ENCODE data around the gene MRM1.

MRM1 gene, protein sequence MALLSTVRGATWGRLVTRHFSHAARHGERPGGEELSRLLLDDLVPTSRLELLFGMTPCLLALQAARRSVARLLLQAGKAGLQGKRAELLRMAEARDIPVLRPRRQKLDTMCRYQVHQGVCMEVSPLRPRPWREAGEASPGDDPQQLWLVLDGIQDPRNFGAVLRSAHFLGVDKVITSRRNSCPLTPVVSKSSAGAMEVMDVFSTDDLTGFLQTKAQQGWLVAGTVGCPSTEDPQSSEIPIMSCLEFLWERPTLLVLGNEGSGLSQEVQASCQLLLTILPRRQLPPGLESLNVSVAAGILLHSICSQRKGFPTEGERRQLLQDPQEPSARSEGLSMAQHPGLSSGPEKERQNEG

DNA sequence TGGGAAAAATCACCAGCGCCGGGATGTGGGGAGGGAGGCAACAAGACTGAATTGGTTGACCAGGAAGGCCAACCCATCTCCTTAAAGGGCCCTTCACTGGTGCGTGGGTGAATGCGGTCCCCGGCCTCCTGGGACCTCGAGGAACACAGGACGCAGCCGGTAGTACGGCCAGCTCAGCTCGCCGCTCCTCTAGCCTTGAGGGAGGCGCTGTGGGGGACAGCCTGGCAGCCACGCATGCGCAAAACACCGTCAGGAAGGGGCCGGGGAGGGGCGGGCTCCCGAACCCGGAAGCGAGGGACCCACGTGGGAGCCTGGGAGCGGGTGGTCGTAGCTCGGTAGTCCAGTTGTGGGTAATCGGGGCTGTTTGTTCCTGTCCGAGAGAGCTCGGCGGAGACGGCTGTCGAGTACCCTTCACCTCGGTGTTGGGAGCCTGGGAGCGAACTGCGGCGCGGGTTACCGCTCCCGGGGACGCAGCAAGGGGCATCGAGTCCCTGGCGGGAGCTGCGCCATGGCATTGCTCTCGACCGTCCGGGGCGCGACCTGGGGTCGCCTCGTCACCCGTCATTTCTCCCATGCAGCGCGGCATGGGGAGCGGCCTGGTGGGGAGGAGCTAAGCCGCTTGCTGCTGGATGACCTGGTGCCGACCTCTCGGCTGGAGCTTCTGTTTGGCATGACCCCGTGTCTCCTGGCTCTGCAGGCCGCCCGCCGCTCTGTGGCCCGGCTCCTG lies at the start of gene MRM1:
MRM1 (plus strand) TSS at position 281 of the 727 bp plus-strand sequence; CDS start at position 509, 228 bp downstream.
- DNase-seq (ENCODE audit: low read depth): peak; percentile 63

DNA sequence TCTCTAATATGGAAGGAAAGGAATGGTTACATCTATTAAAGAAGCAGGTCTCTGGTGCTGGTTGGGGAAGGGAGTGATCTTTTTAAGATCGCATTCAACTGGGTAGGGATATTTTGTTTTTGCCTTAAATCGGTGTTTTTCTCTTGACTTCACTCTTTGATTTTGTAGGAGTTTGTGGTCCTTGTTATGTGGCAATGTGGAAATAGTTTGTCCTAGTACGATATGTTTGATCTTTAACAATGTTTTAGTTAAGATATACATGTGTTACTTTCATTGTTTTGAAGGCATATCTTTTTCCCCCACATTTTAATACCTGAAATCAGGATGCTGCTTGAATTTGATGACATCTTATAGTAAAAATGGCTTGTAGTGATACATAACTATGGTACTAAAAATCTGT lies 47.9 kb upstream of the MRM1 start:
- DNase-seq (ENCODE audit: low read depth): no peak

DNA sequence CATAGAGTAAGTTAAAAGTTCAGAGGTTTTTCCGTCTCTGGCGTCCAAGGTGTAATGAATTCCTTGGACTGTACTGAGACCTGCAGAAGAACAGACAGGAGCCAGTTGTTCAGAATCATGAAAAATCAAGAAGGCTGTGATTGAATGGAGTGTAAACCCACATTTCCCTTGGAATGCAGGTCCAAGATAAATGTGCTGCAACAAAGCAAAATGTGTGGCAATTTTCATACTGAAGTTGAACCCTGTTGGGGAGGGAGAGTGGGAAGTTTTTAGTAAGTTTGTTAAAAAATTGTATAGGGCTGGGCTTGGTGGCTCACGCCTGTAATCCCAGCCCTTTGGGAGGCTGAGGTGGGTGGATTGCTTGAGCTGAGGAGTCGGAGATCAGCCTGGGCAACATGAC lies 35.3 kb upstream of the MRM1 start:
- no peak for DNase-seq (ENCODE audit: low read depth)

DNA sequence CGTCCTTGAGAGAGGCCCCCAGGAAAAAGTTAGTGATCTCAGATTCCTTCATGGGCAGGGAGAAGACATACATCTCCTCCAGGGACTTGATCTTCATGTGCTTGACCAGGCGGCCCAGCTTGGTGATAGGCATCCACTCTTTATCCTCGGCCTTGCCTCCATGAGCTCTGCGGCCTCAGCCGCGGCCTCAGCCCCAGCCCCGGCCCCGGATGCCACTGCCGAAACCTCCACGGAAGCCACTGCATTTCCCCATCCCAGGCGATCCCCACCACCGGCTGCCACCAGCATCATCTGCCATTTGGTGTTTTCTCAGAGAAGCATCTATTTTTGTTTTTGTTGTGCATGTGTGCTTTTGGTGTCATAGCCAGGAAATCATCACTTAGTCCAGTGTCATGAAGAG lies 26.4 kb upstream of the MRM1 start:
- DNase-seq (ENCODE audit: low read depth): no peak

DNA sequence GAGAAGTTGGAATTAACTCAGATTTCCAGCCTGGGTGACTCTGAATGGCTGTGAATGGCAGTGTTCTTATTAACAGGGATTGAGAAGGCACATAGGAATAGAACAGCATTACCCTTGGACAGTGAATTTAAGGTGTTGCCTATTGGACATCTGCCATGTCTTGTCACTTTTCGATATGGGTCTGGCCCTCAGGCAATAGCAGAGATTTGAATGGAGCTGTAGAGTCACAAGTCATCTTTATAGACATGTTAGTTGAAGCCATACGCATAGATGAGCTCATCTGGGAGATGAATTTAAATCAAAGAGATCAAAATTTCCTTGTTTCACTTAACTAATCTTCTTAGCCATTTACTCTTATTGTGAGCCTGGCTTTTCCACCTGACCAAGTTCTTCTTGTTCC lies 24.6 kb upstream of the MRM1 start:
- no peak for DNase-seq (ENCODE audit: low read depth)

DNA sequence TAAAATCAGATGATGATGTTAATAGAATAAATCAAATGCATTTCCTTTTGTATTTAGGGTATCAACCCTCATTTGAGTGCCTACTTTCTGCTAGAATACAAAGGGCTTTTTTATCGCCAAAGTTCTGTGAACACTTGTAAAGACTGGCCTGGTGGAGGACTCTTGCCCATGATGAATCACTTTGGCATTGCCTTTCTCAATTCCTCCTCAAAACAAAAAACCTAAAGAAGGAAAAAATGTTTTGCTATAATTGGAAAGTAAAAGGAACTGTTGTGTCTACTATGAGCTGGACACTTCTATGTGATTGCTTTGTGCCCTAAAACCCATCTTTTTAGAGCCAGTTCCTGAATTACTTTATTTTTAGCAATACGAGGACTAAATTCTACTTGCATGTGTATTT lies 22.7 kb upstream of the MRM1 start:
- DNase-seq (ENCODE audit: low read depth): no peak

DNA sequence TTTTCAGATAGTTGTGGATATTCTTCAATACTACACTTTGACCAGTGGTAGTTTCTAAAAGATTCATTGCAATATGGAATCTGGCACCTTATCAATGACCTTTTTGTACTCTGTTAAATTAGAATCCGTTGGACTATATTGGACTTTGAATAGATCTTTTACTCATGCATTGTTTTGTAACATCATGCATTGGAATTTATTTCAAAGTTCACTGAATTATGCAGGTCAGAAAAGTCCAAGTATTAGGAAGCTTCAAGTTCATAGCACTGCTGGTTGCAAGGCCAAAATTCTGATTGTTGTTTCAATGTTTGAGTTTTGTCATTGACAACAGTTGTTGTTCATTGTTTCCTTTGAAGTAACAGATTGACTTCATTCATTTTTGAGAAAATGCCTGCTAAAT lies 17.6 kb upstream of the MRM1 start:
- no peak for DNase-seq (ENCODE audit: low read depth)

DNA sequence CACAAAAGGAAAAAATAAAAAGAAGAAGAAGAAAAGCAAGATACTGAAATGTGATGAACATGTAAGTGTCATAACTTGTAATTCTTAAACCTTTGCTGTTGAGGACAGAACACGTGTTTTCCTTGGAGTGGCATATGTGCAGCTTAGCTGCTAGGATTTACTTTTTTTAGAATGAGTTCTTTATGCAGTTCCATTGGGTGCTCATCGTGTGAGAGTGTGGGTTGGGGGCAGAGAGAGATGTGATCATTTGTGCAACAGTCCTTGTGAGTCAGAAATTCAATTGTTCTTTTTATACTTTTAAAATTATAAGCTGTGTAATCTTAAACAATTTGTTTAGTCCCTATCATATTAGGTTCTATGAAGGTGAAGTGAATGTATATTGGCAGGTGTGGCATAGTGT lies 15.2 kb upstream of the MRM1 start:
- no peak for DNase-seq (ENCODE audit: low read depth)

DNA sequence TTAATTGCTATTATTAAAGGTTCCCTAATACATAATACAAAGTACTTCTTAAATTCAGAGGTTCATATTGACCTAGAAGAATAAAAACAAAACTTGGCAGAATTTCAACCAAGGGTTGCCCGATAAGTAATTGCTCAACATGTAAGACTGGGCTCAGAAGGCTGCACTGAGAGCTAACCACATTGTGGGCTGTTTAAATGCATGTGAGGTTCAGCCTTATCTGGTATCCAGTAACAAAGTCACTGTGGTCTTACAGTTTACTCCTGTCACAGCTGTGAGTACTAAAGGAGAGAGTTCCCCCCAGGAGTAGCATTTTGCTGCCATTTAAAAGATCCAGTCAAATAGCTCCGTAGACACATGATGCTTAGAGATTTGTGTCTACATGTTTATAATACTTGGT lies 11.3 kb upstream of the MRM1 start:
- no peak for DNase-seq (ENCODE audit: low read depth)

DNA sequence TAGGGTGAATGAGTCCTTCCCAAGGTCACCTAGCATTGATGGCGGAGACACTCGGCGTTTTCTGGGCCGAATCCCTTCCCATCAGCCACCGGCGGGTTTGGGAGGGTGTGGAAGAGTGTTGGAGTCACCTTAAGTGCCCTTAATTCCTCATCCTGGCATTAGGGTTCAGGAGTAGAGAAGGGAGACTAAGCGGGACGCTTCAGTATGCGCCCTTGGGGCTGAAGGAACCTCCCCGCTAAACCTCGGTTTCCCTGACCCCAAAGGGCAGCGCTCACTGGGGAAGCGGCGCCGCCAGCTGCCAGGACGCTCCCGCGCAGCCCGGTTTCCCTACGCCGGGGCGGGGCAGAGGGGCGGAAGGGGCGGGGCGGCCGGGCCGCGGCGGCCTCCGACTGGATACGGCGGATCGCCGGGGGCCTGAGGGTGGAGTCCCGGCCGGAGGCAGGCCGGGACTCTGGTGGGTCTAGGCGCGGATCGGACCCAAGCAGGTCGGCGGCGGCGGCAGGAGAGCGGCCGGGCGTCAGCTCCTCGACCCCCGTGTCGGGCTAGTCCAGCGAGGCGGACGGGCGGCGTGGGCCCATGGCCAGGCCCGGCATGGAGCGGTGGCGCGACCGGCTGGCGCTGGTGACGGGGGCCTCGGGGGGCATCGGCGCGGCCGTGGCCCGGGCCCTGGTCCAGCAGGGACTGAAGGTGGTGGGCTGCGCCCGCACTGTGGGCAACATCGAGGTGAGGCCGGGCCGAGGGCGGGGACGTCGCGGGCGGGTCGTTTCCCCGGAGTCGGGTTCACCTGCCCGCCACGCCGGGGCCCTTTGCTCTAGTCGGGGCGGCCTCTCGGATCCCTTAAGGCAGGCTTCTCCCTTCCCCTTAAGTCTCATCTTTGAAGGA lies 9.7 kb upstream of the MRM1 start, which contains the start of gene DHRS11:
DHRS11 (plus strand) TSS at position 446 of the 882 bp plus-strand sequence; CDS start at position 577, 131 bp downstream.
- no peak for DNase-seq (ENCODE audit: low read depth)

DNA sequence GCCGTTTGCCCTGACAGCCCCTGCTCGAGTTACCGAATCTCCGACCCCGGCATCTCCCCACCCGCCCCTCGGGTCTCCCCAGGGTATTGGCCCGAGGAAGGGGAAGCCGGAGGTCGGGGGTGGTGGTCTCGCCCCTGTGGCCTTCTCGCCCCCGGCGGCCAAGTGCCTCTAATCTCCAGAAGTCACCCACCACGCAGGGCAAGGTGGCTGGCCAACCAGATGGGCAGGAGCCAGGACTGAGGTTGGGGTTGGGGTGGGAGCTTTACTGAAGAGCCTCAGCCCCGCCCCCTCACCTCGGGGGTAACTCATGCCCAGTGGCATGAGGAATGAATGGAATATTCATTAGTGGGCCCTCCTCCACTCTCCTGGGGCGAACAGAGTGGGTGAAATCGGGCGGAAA lies 9.1 kb upstream of the MRM1 start:
- DNase-seq (ENCODE audit: low read depth): no peak

DNA sequence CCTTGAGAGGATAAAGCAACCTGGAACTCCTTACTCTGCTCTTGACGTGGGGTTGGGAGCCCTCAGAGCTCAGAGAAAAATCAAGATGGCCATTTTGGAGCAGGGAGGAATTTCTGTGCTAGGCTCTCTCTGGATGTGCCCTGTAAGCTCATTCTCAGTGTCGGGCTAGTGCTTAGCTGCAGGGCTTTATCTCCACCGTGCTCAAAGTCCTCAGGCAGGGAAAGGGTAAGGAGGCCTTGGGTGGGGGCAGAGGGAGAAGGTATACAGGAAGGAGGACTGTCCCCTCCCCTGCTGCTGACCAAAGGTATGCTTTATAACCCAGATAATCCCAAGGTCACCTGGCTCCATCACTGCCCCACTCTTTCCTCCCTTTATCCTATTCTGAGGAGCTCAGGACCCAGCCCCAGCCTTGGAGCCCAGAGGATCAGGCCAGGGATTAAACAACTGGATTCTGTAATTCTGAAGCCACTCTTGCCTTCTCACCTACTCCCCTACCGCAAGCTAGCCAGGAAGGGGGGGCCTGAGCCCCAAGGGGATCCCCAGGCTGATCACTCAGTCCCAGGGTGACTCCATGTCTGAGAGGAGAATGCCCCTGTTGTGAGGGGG lies 8.6 kb upstream of the MRM1 start:
- DNase-seq (ENCODE audit: low read depth): no peak

DNA sequence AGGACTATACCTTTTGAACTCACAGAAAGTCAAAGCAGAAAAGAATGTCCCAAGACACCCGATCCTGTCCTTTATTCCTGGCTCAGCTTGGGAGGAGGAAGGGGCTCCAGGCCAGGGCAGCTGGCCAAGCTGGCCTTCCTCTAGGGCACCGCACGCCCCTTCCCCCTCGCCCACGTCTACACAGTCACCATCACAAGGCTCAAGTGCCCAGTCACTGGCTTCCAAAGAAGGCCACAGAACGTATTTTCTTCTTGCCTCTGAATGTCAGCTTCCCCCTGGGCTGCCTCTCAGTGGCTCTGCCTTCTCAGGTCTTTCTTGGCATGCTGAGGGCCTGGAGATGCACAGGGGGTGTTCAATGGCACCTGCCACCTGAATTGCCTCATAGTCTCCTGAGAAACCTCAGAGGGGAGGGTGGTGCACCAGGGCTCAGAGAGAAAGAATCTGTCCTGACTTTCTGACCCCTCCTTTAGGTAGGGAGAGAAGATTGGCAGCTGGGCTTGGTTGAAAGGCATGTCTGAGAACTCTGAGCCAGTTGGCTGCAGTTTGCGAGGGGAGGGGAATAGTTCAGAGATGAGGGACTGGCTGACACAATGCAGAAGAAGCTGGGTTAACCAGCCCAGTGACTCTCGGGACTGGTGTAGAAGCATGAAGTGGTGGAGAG lies 7.6 kb upstream of the MRM1 start:
- DNase-seq (ENCODE audit: low read depth): no peak

DNA sequence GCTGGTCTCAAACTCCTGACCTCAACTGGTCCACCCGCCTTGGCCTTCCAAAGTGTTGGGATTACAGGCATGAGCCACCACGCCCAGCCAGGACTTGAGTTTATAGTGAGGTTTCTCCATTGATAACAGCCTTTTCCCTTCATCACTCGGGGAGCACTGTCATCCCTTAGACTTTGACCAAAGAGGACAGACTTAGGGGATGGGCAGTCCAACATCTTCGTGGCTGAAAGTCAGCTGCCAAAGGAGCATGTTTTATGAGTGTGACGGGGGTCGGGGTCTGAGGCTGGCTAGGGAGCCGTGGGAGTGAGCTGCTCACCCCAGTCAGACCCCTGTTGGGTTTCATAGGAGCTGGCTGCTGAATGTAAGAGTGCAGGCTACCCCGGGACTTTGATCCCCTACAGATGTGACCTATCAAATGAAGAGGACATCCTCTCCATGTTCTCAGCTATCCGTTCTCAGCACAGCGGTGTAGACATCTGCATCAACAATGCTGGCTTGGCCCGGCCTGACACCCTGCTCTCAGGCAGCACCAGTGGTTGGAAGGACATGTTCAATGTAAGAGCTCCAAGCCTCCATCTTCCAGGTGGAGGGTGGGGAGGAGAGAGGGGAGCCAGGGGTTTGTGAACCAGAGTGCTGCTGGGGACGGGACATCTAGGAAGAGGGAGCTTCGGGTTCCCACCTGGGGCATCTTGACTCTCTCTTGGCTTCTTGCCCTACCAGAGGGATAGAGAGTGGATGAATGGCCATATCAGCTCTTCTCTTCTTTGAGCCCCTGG lies 6.6 kb upstream of the MRM1 start:
- DNase-seq (ENCODE audit: low read depth): no peak

DNA sequence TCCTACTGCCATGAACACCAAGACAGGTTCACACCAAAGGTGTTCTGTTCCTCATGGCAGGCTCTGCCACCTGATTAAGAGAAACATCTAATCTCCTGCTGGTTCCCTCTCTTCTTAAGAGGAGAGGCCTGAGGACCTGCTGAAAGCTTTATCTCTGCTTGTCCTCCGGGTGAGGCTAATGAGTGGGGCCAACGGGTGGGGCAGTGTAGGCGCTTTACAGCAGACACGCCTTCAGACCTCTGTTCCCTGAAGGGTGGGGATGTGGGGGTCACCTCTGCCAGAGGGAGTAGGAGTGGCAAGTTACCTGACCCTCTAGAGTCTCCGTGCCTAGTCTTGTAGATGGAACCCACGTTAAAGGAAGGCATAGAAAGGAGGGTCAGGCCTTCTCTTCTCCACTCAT lies 4.2 kb upstream of the MRM1 start:
- no peak for DNase-seq (ENCODE audit: low read depth)

DNA sequence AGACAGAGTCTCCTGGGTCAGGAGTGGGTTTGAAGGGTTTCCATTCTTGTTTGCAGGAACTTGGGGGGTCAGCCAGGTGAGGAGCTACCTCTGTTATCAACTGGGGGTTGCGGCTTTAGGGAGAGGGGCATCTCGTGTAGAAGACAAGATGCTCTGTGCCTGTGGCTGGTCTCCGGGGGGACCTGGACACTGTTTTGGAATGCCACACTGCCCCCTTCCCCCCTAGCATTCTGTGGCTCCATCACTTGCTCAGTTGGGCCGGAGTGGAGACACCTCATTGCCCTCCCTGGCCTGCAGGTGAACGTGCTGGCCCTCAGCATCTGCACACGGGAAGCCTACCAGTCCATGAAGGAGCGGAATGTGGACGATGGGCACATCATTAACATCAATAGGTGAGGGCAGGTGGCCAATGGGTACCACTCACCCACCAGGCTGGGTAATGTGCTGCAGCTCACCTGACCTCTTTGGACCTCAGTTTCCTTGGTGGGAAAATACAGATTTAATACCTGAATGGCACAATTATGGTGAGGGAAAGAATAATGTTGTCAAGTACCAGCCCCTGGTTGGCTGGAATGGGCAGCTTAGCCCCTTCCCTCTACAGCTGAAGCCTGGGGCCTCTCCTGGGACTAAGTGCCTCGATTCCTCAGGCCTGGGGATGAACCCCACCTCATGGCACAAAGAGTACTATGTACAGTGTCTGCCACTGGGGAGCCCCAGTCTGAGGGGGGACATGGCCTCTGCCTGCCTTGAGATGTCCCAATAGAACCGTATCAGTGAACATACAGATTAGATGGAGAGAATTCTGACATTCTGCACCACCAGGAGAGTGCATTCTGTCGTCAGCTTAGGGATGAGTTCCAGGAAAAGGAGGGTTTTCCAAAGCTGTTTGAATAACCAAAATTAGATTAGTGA lies 3.3 kb upstream of the MRM1 start:
- DNase-seq (ENCODE audit: low read depth): no peak

DNA sequence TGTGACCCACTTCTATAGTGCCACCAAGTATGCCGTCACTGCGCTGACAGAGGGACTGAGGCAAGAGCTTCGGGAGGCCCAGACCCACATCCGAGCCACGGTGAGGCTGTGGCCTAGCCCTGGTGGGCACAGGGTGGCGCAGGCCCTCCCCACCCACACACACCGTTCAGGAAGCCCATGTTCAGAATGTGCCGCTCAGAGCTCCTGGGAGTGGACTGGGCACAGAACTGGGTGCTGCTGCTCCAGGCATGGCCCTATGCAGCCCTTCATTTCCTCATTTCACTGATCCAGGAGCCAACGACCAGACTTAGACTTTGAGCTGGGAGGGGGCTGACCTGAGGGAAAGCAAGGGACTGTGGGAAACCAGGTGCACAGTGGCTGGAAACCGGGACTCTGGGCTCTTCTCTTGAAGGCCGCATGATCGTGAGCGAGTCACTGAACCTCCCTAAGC lies 2.4 kb upstream of the MRM1 start:
- DNase-seq (ENCODE audit: low read depth): no peak

DNA sequence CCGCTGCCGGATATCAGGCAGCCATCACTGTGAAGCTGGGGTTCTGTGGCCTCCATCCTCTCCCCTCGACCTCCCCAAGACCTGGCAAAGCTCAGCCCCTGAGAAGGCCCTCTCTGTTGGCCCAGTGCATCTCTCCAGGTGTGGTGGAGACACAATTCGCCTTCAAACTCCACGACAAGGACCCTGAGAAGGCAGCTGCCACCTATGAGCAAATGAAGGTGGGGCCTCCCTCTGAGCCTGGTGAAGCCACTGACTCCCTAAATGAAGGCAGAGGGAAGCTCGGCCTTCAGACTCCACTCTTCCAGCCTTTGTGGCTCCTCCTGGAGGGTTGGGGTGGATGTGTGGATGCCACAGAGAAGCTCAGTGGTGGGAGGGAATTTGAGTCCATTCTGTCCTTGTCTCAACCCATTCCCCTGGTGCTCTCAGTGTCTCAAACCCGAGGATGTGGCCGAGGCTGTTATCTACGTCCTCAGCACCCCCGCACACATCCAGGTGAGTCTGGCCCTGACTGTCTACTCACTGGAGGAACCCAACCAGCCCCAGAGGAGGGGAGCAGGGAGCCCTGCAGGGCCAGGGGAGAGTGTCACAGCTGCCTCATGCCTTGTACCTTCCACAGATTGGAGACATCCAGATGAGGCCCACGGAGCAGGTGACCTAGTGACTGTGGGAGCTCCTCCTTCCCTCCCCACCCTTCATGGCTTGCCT lies 1.7 kb upstream of the MRM1 start:
- DNase-seq (ENCODE audit: low read depth): no peak

DNA sequence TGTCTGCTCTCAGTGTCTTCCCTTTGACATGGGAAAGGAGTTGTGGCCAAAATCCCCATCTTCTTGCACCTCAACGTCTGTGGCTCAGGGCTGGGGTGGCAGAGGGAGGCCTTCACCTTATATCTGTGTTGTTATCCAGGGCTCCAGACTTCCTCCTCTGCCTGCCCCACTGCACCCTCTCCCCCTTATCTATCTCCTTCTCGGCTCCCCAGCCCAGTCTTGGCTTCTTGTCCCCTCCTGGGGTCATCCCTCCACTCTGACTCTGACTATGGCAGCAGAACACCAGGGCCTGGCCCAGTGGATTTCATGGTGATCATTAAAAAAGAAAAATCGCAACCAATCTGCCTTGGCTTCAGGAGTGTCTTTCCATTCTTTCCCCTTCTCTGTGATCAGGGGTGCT lies 918 bp upstream of the MRM1 start:
- DNase-seq (ENCODE audit: low read depth): no peak
